Measurements from ENCODE around the gene TTC34. TPM values are rescaled to one million over a fixed set of nuclear protein-coding genes. Genes with fewer than 3 reads are reported as not detected.
A peak's percentile ranks its signal among the peaks of the same experiment; 100 is the strongest.

Gene TTC34
- total and polyA plus RNA-seq, 9 of the 15 experiments (the other 6 are each of a cell fraction or from before 2014, with no cell fraction given), result 0.03 to 0.38 (median 0.05) TPM; not detected in 2

DNA sequence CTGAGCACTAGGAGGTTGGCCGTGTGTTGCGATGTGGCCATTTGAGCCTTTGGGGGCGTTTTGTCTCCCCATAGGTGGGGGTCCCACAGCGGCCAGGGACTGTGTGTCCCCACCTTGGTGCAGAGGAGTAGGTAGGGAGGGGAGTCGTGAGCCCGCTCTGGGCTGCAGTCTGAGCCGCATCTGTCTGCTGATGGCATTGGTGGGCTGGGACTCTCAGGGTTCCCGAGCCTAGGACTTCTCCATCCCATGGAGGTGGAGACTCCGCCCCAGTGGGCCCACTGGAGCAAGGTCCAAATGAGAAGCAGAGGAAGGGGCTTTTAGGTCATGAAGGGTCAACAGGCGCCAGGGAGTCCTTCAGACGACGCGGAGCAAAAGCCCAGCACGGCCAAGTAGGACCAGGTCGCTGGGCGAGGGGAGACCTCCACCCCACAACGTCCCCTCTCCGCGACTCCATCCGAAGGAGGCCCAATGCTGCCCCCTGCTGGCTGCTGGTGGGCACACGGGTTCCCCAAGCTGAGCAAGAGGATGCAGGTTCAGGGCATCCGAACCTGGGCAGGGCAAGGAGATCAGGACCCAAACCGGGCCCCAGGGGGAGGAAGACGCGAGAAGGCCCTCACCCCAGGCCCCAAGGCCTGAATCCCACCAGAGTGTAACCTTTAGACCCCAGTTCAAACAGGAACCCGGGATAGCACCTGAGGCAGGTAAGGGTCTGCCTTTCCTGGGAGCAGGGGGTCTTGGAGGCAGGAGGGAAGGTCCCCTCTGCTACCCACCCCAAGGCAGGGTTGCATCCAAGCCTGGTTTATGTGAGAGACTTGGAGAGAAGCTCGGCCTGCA, 14.9 kb downstream of the TTC34 start (continued):
- TF ChIP-seq ZNF318 (IDR thresholded peaks at IDR 0.05; ENCODE audit: borderline replicate concordance in 1 of 2, low read depth in 1 of 2) (no peak), XRCC5 (IDR thresholded peaks at IDR 0.05; ENCODE audit: low read depth, low read length) (no peak), NELFE (IDR thresholded peaks at IDR 0.05; ENCODE audit: insufficient read depth, insufficient read length) (no peak), ZC3H11A (IDR thresholded peaks at IDR 0.05; ENCODE audit: low read depth, low read length) (no peak), RB1 (IDR thresholded peaks at IDR 0.05; ENCODE audit: low read depth) (0 out of 2 replicates have a peak, but pooled peaks have one; percentile 12), SMC3 (conservative IDR thresholded peaks at IDR 0.05; ENCODE audit: insufficient read depth, low read depth, low read length) (peak; percentile 78)
- TF ChIP-seq, protein P1, sequence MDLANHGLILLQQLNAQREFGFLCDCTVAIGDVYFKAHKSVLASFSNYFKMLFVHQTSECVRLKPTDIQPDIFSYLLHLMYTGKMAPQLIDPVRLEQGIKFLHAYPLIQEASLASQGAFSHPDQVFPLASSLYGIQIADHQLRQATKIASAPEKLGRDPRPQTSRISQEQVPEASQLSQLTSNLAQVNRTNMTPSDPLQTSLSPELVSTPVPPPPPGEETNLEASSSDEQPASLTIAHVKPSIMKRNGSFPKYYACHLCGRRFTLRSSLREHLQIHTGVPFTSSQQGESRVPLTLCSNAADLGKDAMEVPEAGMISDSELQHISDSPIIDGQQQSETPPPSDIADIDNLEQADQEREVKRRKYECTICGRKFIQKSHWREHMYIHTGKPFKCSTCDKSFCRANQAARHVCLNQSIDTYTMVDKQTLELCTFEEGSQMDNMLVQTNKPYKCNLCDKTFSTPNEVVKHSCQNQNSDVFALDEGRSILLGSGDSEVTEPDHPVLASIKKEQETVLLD (IDR thresholded peaks at IDR 0.05), result no peak
- TF ChIP-seq, protein P2, sequence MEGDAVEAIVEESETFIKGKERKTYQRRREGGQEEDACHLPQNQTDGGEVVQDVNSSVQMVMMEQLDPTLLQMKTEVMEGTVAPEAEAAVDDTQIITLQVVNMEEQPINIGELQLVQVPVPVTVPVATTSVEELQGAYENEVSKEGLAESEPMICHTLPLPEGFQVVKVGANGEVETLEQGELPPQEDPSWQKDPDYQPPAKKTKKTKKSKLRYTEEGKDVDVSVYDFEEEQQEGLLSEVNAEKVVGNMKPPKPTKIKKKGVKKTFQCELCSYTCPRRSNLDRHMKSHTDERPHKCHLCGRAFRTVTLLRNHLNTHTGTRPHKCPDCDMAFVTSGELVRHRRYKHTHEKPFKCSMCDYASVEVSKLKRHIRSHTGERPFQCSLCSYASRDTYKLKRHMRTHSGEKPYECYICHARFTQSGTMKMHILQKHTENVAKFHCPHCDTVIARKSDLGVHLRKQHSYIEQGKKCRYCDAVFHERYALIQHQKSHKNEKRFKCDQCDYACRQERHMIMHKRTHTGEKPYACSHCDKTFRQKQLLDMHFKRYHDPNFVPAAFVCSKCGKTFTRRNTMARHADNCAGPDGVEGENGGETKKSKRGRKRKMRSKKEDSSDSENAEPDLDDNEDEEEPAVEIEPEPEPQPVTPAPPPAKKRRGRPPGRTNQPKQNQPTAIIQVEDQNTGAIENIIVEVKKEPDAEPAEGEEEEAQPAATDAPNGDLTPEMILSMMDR (IDR thresholded peaks at IDR 0.05 in 2 of 3, conservative IDR thresholded peaks at IDR 0.05 in 1 of 3; ENCODE audit: insufficient read depth in 2 of 3, low read depth in 1 of 3, low read length in 3 of 3), result peak; percentile 67 to 85 (median 69)
